H9 (cell line): Measurements from ENCODE around the gene METTL27. TPM values are rescaled to one million over a fixed set of nuclear protein-coding genes. Genes with fewer than 3 reads are reported as not detected.

Source experiments
- DNase-seq: peaks from one replicate; pipeline ENCODE4 v3.0.0-alpha.2; 2017
- H2AFZ ChIP-seq: one replicate; pipeline ENCODE4 v1.6.1; 2013; ENCODE audit warnings: mild to moderate bottlenecking, low read length, control low read depth, moderate library complexity
- H2AK5ac ChIP-seq: 2 replicates; pipeline ENCODE4 v1.6.1; 2013; ENCODE audit warnings: low read length, control low read depth, mixed read lengths; ENCODE audit not compliant: insufficient read length
- H2BK120ac ChIP-seq: one replicate; pipeline ENCODE4 v1.6.1; 2013; ENCODE audit warnings: low read depth, mild to moderate bottlenecking, low read length, control low read depth, inconsistent platforms; ENCODE audit not compliant: poor library complexity, severe bottlenecking
- H2BK12ac ChIP-seq: 2 replicates; pipeline ENCODE4 v1.6.1; 2013; ENCODE audit warnings: low read length, control low read depth, mixed read lengths, low read depth; ENCODE audit not compliant: insufficient read length
- H2BK15ac ChIP-seq: 2 replicates; pipeline ENCODE4 v1.6.1; 2013; ENCODE audit warnings: low read depth, low read length, control low read depth
- H2BK20ac ChIP-seq: one replicate; pipeline ENCODE4 v1.6.1; 2013; ENCODE audit warnings: low read depth, mild to moderate bottlenecking, low read length, control low read depth, inconsistent platforms; ENCODE audit not compliant: poor library complexity, severe bottlenecking
- H2BK5ac ChIP-seq: 2 replicates; pipeline ENCODE4 v1.6.1; 2013; ENCODE audit warnings: low read length, control low read depth, mixed read lengths; ENCODE audit not compliant: insufficient read length
- H3K14ac ChIP-seq: 2 replicates; pipeline ENCODE4 v1.6.1; 2013; ENCODE audit warnings: low read length, control low read depth; ENCODE audit not compliant: insufficient read depth
- H3K18ac ChIP-seq: 2 replicates; pipeline ENCODE4 v1.6.1; 2013; ENCODE audit warnings: low read depth, mild to moderate bottlenecking, mixed read lengths, low read length, control low read depth; ENCODE audit not compliant: insufficient read length
- H3K23ac ChIP-seq: 2 replicates; pipeline ENCODE4 v1.6.1; 2013; ENCODE audit warnings: low read length, control low read depth, mixed read lengths, low read depth; ENCODE audit not compliant: insufficient read length
- H3K23me2 ChIP-seq: 2 replicates; pipeline ENCODE4 v1.6.1; 2013; ENCODE audit warnings: low read depth, mild to moderate bottlenecking, mixed read lengths, low read length, control low read depth; ENCODE audit not compliant: insufficient read length, poor library complexity, severe bottlenecking
- H3K27ac ChIP-seq: 2 replicates; pipeline ENCODE4 v1.5.1; 2013; ENCODE audit warnings: low read length, control low read depth, mixed read lengths, low read depth; ENCODE audit not compliant: insufficient read length
- H3K27me3 ChIP-seq: 2 replicates; pipeline ENCODE4 v1.6.1; 2013; ENCODE audit warnings: low read length, control low read depth, inconsistent platforms; ENCODE audit not compliant: insufficient read depth
- H3K4ac ChIP-seq: 2 replicates; pipeline ENCODE4 v1.6.1; 2013; ENCODE audit warnings: low read depth, mild to moderate bottlenecking, control low read depth, inconsistent platforms, low read length, moderate library complexity
- H3K4me1 ChIP-seq: 2 replicates; pipeline ENCODE4 v1.6.1; 2013; ENCODE audit warnings: low read length, control low read depth, inconsistent platforms; ENCODE audit not compliant: insufficient read depth
- H3K4me2 ChIP-seq: 2 replicates; pipeline ENCODE4 v1.6.1; 2013; ENCODE audit warnings: low read length, control low read depth, mixed read lengths; ENCODE audit not compliant: insufficient read length, insufficient read depth
- H3K56ac ChIP-seq: 2 replicates; pipeline ENCODE4 v1.6.1; 2013; ENCODE audit warnings: low read depth, mild to moderate bottlenecking, mixed read lengths, low read length, control low read depth; ENCODE audit not compliant: insufficient read length
- H3K79me1 ChIP-seq: 2 replicates; pipeline ENCODE4 v1.6.1; 2013; ENCODE audit warnings: low read depth, mild to moderate bottlenecking, moderate library complexity, low read length, control low read depth, inconsistent platforms; ENCODE audit not compliant: insufficient read depth, poor library complexity, severe bottlenecking
- H3K79me2 ChIP-seq: 2 replicates; pipeline ENCODE4 v1.6.1; 2013; ENCODE audit warnings: low read length, control low read depth, inconsistent platforms; ENCODE audit not compliant: insufficient read depth
- H3K9ac ChIP-seq: 2 replicates; pipeline ENCODE4 v1.6.1; 2013; ENCODE audit warnings: low read length, control low read depth, mixed read lengths; ENCODE audit not compliant: insufficient read length; ENCODE audit errors: extremely low read depth
- H3K9me3 ChIP-seq: one replicate; pipeline ENCODE4 v1.6.1; 2013; ENCODE audit warnings: low read depth, low read length, inconsistent platforms; ENCODE audit not compliant: control insufficient read depth
- H3T11ph ChIP-seq: one replicate; pipeline ENCODE4 v1.6.1; 2013; ENCODE audit warnings: mild to moderate bottlenecking, low read length, control low read depth, inconsistent platforms
- H4K20me1 ChIP-seq: one replicate; pipeline ENCODE4 v1.6.1; 2013; ENCODE audit not compliant: control insufficient read depth, insufficient read length, insufficient read depth
- H4K5ac ChIP-seq: 2 replicates; pipeline ENCODE4 v1.6.1; 2013; ENCODE audit warnings: low read depth, mild to moderate bottlenecking, mixed read lengths, low read length, control low read depth; ENCODE audit not compliant: insufficient read length
- H4K8ac ChIP-seq: replicated peaks from 2 replicates; pipeline ENCODE4 v1.6.1; 2013; ENCODE audit warnings: low read length, control low read depth, mixed read lengths, low read depth; ENCODE audit not compliant: insufficient read length
- H4K91ac ChIP-seq: 2 replicates; pipeline ENCODE4 v1.6.1; 2013; ENCODE audit warnings: low read depth, mild to moderate bottlenecking, moderate library complexity, mixed read lengths, low read length, control low read depth; ENCODE audit not compliant: insufficient read length
- H3K27ac Mint-ChIP-seq, 3 experiments: 2 replicates in 2 of 3; 3 replicates in 1 of 3; pipeline ENCODE4 v1.8.0; 2020 to 2021; ENCODE audit warnings: mixed read lengths in 3 of 3, mild to moderate bottlenecking in 1 of 3, moderate library complexity in 1 of 3
- H3K27me3 Mint-ChIP-seq: 2 replicates; pipeline ENCODE4 v1.8.0; 2021; ENCODE audit warnings: low read depth, mild to moderate bottlenecking, moderate library complexity, mixed read lengths
- H3K36me3 Mint-ChIP-seq, 3 experiments: 2 replicates in 2 of 3; 3 replicates in 1 of 3; pipeline ENCODE4 v1.8.0; 2020 to 2021; ENCODE audit warnings: low read depth in 3 of 3, mixed read lengths in 3 of 3; ENCODE audit not compliant: insufficient read depth in 1 of 3
- H3K4me1 Mint-ChIP-seq, 2 experiments: 2 replicates each; pipeline ENCODE4 v1.8.0; 2020; ENCODE audit warnings: mixed read lengths in 2 of 2
- H3K4me3 Mint-ChIP-seq, 2 experiments: 2 replicates in 1 of 2; 3 replicates in 1 of 2; pipeline ENCODE4 v1.8.0; 2020 to 2021; ENCODE audit warnings: mild to moderate bottlenecking in 2 of 2, mixed read lengths in 2 of 2, moderate library complexity in 1 of 2
- H3K9me3 Mint-ChIP-seq, 2 experiments: 2 replicates in 1 of 2; 3 replicates in 1 of 2; pipeline ENCODE4 v1.8.0; 2020; ENCODE audit warnings: mild to moderate bottlenecking in 2 of 2, mixed read lengths in 2 of 2, moderate library complexity in 1 of 2
- WGBS: extraction: QIAGEN DNeasy Blood & Tissue Kit; methylation state at CpG from one replicate; pipeline ENCODE4 v1.1.7; 2013; ENCODE audit warnings: missing lambda C conversion rate, low lambda C conversion rate, mixed read lengths; ENCODE audit not compliant: insufficient read length; ENCODE audit errors: extremely low coverage; 5-methylcytosine and 5-hydroxymethylcytosine counted together
- total RNA-seq: library from RNA; stranded (reverse); gene quantifications from 2 replicates; pipeline ENCODE4 v1.2.1, GENCODE V29; 2021
- TF ChIP-seq, protein P1 (sequence below): fragments of 200-600 bp; sonication (generic); conservative IDR thresholded peaks from 3 replicates; pipeline ENCODE4 v1.8.0; 2021; ENCODE audit warnings: antibody characterized with exemption, mild to moderate bottlenecking

Gene METTL27
- total RNA-seq, 1 experiment from 2014 or later: 13.5 TPM

DNA sequence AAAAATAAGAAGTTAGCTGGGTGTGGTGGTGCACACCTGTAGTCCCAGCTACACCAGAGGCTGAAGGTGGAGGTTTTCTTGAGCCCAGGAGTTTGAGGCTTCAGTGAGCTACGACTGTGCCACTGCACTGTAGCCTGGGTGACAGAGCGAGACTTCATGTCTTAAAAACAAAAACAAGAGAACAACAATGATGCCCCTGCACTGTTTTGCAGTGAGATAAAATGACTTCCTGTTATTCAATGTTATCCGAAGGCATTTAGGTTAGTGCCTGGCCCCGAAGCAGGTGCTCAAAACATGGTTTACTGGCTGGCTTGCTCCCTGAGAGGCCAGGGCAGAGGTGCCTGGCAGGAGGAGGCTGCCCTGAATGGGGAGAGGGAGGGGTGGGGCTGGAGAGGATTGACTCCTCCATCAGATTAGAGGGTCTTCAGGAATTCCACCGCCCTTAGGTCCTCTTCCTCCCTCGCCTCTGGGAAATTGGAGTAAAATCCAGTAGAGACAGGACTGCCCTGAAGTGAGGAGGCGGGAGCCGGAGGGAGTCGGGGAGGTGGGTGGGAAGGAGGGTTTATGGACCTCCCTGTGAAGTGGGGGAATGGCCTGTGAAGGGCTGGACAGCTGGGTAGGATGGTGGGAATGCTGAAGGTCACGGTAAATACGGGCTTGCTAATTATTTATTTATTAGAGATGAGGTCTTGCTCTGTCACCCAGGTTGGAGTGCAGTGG lies 18.3 kb downstream of the METTL27 start:
- Mint-ChIP-seq H3K27me3 (peaks cover 25% of the 10 kb centered on the region), H3K9me3 (no peaks in the 10 kb centered on the region), H3K4me1 (peaks cover 38 to 45% of the 10 kb centered on the region in 2 experiments), H3K4me3 (no peak overlapping the region; a peak in 1 of 5 replicates), H3K36me3 (no peaks in the 10 kb centered on the region), H3K27ac (no peak overlapping the region)
- Histone ChIP-seq H3K79me2 (no peaks in the 10 kb centered on the region), H3K23me2 (no peaks in the 10 kb centered on the region), H3K27me3 (no peaks in the 10 kb centered on the region), H3K23ac (no peak overlapping the region), H3T11ph (no peak overlapping the region), H3K9me3 (no peaks in the 10 kb centered on the region), H3K9ac (no peak overlapping the region), H2BK15ac (no peak overlapping the region), H2BK120ac (no peak overlapping the region), H3K4me2 (no peak overlapping the region), H3K14ac (no peak overlapping the region), H3K27ac (no peak overlapping the region), H3K56ac (no peak overlapping the region), H2BK12ac (no peak overlapping the region), H3K4ac (no peak overlapping the region), H2AFZ (no peak overlapping the region), H4K91ac (no peak overlapping the region), H2BK5ac (no peak overlapping the region), H3K4me1 (peaks cover 5% of the 10 kb centered on the region; the same call in 1 of the 2 replicates), H4K20me1 (no peaks in the 10 kb centered on the region), H2BK20ac (no peak overlapping the region), H3K79me1 (no peaks in the 10 kb centered on the region), H4K8ac (no peak overlapping the region), H4K5ac (no peak overlapping the region), H2AK5ac (no peak overlapping the region), H3K18ac (no peak overlapping the region)
- no CpG with 5 or more reads among the region's 11 CpGs for WGBS
- TF ChIP-seq, protein P1, sequence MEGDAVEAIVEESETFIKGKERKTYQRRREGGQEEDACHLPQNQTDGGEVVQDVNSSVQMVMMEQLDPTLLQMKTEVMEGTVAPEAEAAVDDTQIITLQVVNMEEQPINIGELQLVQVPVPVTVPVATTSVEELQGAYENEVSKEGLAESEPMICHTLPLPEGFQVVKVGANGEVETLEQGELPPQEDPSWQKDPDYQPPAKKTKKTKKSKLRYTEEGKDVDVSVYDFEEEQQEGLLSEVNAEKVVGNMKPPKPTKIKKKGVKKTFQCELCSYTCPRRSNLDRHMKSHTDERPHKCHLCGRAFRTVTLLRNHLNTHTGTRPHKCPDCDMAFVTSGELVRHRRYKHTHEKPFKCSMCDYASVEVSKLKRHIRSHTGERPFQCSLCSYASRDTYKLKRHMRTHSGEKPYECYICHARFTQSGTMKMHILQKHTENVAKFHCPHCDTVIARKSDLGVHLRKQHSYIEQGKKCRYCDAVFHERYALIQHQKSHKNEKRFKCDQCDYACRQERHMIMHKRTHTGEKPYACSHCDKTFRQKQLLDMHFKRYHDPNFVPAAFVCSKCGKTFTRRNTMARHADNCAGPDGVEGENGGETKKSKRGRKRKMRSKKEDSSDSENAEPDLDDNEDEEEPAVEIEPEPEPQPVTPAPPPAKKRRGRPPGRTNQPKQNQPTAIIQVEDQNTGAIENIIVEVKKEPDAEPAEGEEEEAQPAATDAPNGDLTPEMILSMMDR: no peak
- no peak for DNase-seq
